GM23338 (cell line): Measurements from ENCODE around the gene SETBP1. TPM values are rescaled to one million over a fixed set of nuclear protein-coding genes. Genes with fewer than 3 reads are reported as not detected.

Experiments used
- ATAC-seq: fragments of 200-7000 bp; cut with Tn5 transposase; 3 replicates; pipeline ENCODE4 v1.9.1; 2020
- DNase-seq: peaks from one replicate; pipeline ENCODE4 v3.0.0-alpha.2; 2015; ENCODE audit warnings: low spot score
- H2AFZ ChIP-seq: fragments of 200-600 bp; sonication (generic); 2 replicates; pipeline ENCODE4 v1.8.0; 2016; ENCODE audit warnings: antibody characterized with exemption, mild to moderate bottlenecking, moderate library complexity
- H3F3A ChIP-seq: fragments of 200-600 bp; sonication (generic); replicated peaks from 2 replicates; pipeline ENCODE4 v1.8.0; 2017; ENCODE audit warnings: antibody characterized with exemption, mixed run types, low read depth
- H3K27ac ChIP-seq: fragments of 200-600 bp; sonication (generic); 2 replicates; pipeline ENCODE4 v1.6.1; 2016; ENCODE audit warnings: low read depth
- H3K27me3 ChIP-seq: fragments of 200-600 bp; sonication (generic); 2 replicates; pipeline ENCODE4 v1.8.0; 2016; ENCODE audit warnings: mild to moderate bottlenecking, mixed run types, moderate library complexity; ENCODE audit not compliant: insufficient read depth
- H3K36me3 ChIP-seq: fragments of 200-600 bp; sonication (generic); 2 replicates; pipeline ENCODE4 v1.8.0; 2016; ENCODE audit warnings: mild to moderate bottlenecking; ENCODE audit not compliant: insufficient read depth
- H3K4me1 ChIP-seq: fragments of 200-600 bp; sonication (generic); 2 replicates; pipeline ENCODE4 v1.8.0; 2016; ENCODE audit warnings: mild to moderate bottlenecking, moderate library complexity; ENCODE audit not compliant: insufficient read depth
- H3K4me2 ChIP-seq: fragments of 200-600 bp; sonication (generic); 2 replicates; pipeline ENCODE4 v1.7.1; 2017; ENCODE audit warnings: mixed run types
- H3K4me3 ChIP-seq: fragments of 200-600 bp; sonication (generic); 2 replicates; pipeline ENCODE4 v1.6.1; 2016; ENCODE audit warnings: mixed run types
- H3K79me2 ChIP-seq: fragments of 200-600 bp; sonication (generic); replicated peaks from 2 replicates; pipeline ENCODE4 v1.8.0; 2017; ENCODE audit warnings: mild to moderate bottlenecking; ENCODE audit not compliant: insufficient read depth
- H3K9me2 ChIP-seq: fragments of 200-600 bp; sonication (generic); 2 replicates; pipeline ENCODE4 v1.8.0; 2017; ENCODE audit not compliant: insufficient read depth
- H4K20me1 ChIP-seq: fragments of 200-600 bp; sonication (generic); replicated peaks from 2 replicates; pipeline ENCODE4 v1.8.0; 2017; ENCODE audit warnings: mild to moderate bottlenecking; ENCODE audit not compliant: insufficient read depth
- H3K27ac Mint-ChIP-seq: 2 replicates; pipeline ENCODE4 v1.8.0; 2020; ENCODE audit warnings: inconsistent platforms, mild to moderate bottlenecking, moderate library complexity, mixed read lengths
- H3K27me3 Mint-ChIP-seq: 3 replicates; pipeline ENCODE4 v1.8.0; 2022; ENCODE audit warnings: low read depth, mild to moderate bottlenecking, moderate library complexity, mixed read lengths, inconsistent platforms; ENCODE audit not compliant: insufficient read depth, poor library complexity
- H3K36me3 Mint-ChIP-seq: 3 replicates; pipeline ENCODE4 v1.8.0; 2021; ENCODE audit warnings: low read depth, mild to moderate bottlenecking, inconsistent platforms, moderate library complexity, mixed read lengths
- H3K4me1 Mint-ChIP-seq: 3 replicates; pipeline ENCODE4 v1.8.0; 2020; ENCODE audit warnings: mild to moderate bottlenecking, inconsistent platforms, mixed read lengths
- H3K4me3 Mint-ChIP-seq: 3 replicates; pipeline ENCODE4 v1.8.0; 2021; ENCODE audit warnings: moderate library complexity, mild to moderate bottlenecking, inconsistent platforms, mixed read lengths
- H3K9me3 Mint-ChIP-seq: 3 replicates; pipeline ENCODE4 v1.8.0; 2020; ENCODE audit warnings: moderate library complexity, mild to moderate bottlenecking, inconsistent platforms, mixed read lengths
- CREB1 ChIP-seq: fragments of 250-450 bp; sonication (Bioruptor Pico); IDR thresholded peaks from 2 replicates; pipeline ENCODE4 v1.5.0; 2020; ENCODE audit warnings: low read depth, mild to moderate bottlenecking, moderate library complexity
- CTCF ChIP-seq, 2 experiments: fragments of 200-600 bp in 1 of 2; sonication (generic) in 1 of 2; conservative IDR thresholded peaks; 2 replicates each; pipeline versions ENCODE4 v1.5.1 to v1.6.1; 2016 to 2017; ENCODE audit warnings: antibody characterized with exemption in 2 of 2, low read depth in 2 of 2, mild to moderate bottlenecking in 2 of 2, moderate library complexity in 1 of 2
- EZH2 ChIP-seq: fragments of 200-600 bp; sonication (generic); IDR thresholded peaks from one replicate; pipeline ENCODE4 v1.8.0; 2017; ENCODE audit warnings: antibody characterized with exemption, mild to moderate bottlenecking, low read depth; ENCODE audit not compliant: unreplicated experiment
- JUNB ChIP-seq: IDR thresholded peaks from one replicate; pipeline ENCODE4 v1.6.1; 2016; ENCODE audit warnings: antibody characterized with exemption; ENCODE audit not compliant: unreplicated experiment
- NANOG ChIP-seq: IDR thresholded peaks from 2 replicates; pipeline ENCODE4 v1.6.1; 2016; ENCODE audit warnings: antibody characterized with exemption, borderline replicate concordance
- POLR2AphosphoS5 ChIP-seq: IDR thresholded peaks from 2 replicates; pipeline ENCODE4 v1.6.1; 2016; ENCODE audit warnings: antibody characterized with exemption, low read depth
- REST ChIP-seq: IDR thresholded peaks from one replicate; pipeline ENCODE4 v1.6.1; 2018; ENCODE audit warnings: antibody characterized with exemption; ENCODE audit not compliant: unreplicated experiment
- STAT1 ChIP-seq: IDR thresholded peaks from one replicate; pipeline ENCODE4 v1.6.1; 2016; ENCODE audit warnings: antibody characterized with exemption; ENCODE audit not compliant: unreplicated experiment
- ZNF114 ChIP-seq: fragments of 250-450 bp; sonication (Bioruptor Pico); IDR thresholded peaks from 2 replicates; pipeline ENCODE4 v1.5.0; 2020; ENCODE audit warnings: mild to moderate bottlenecking, moderate library complexity
- ZNF331 ChIP-seq: fragments of 250-450 bp; sonication (Bioruptor Pico); IDR thresholded peaks from 2 replicates; pipeline ENCODE4 v1.5.0; 2020; ENCODE audit warnings: low read depth, mild to moderate bottlenecking, moderate library complexity
- polyA plus RNA-seq: library from polyadenylated mRNA; unstranded; fragments of >200 nt; fragmentation: Nextera tagmentation; extraction: Ambion mirVana; gene quantifications from 2 replicates; pipeline ENCODE4 v1.2.1, GENCODE V29; 2016
- total RNA-seq: library from RNA; depleted of rRNA; stranded (reverse); fragments of >200 nt; shearing (Covaris generic); gene quantifications from 2 replicates; pipeline ENCODE4 v1.2.3, GENCODE V29; 2014
- TF ChIP-seq, protein P1 (sequence below): fragments of 250-450 bp; sonication (Bioruptor Pico); IDR thresholded peaks from 2 replicates; pipeline ENCODE4 v1.5.0; 2020; ENCODE audit warnings: mild to moderate bottlenecking, moderate library complexity
- TF ChIP-seq, protein P2 (sequence below): IDR thresholded peaks from 2 replicates; pipeline ENCODE4 v1.6.1; 2016; ENCODE audit warnings: antibody characterized with exemption

SETBP1 gene
- total and polyA plus RNA-seq, 2 experiments from 2014 or later = 1.6 to 5.5 TPM

DNA sequence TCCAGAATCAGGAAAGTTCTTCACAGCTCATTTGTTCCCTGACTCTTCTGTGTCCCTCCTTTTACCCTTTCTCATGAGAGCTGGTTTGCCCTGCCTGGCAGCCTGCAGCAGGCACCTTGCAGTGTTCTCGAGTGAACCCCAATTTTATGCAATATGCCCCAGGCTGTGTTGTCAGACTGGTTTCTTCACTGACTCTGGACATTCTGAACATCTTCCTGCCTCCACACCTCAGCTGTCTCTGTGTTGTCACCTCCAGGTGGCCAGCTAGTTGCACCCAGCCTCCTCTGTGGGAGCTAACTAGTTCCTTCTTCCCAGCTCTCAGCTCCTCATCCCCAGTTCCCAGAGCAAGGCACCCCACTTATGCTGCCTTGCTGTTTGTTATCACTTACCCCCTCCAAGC lies 5.5 kb downstream of the SETBP1 start:
- no peaks in the 10 kb centered on the region; the same call in 2 of the 3 replicates for H3K36me3 Mint-ChIP-seq
- H2AFZ ChIP-seq = no peak overlapping the region
- no peak for TF ChIP-seq POLR2AphosphoS5
- no peak for TF ChIP-seq JUNB
- TF ChIP-seq ZNF331 (CRISPR knock-in tag) = no peak
- no peak for TF ChIP-seq CREB1
- no peak for TF ChIP-seq REST
- TF ChIP-seq, protein P1, sequence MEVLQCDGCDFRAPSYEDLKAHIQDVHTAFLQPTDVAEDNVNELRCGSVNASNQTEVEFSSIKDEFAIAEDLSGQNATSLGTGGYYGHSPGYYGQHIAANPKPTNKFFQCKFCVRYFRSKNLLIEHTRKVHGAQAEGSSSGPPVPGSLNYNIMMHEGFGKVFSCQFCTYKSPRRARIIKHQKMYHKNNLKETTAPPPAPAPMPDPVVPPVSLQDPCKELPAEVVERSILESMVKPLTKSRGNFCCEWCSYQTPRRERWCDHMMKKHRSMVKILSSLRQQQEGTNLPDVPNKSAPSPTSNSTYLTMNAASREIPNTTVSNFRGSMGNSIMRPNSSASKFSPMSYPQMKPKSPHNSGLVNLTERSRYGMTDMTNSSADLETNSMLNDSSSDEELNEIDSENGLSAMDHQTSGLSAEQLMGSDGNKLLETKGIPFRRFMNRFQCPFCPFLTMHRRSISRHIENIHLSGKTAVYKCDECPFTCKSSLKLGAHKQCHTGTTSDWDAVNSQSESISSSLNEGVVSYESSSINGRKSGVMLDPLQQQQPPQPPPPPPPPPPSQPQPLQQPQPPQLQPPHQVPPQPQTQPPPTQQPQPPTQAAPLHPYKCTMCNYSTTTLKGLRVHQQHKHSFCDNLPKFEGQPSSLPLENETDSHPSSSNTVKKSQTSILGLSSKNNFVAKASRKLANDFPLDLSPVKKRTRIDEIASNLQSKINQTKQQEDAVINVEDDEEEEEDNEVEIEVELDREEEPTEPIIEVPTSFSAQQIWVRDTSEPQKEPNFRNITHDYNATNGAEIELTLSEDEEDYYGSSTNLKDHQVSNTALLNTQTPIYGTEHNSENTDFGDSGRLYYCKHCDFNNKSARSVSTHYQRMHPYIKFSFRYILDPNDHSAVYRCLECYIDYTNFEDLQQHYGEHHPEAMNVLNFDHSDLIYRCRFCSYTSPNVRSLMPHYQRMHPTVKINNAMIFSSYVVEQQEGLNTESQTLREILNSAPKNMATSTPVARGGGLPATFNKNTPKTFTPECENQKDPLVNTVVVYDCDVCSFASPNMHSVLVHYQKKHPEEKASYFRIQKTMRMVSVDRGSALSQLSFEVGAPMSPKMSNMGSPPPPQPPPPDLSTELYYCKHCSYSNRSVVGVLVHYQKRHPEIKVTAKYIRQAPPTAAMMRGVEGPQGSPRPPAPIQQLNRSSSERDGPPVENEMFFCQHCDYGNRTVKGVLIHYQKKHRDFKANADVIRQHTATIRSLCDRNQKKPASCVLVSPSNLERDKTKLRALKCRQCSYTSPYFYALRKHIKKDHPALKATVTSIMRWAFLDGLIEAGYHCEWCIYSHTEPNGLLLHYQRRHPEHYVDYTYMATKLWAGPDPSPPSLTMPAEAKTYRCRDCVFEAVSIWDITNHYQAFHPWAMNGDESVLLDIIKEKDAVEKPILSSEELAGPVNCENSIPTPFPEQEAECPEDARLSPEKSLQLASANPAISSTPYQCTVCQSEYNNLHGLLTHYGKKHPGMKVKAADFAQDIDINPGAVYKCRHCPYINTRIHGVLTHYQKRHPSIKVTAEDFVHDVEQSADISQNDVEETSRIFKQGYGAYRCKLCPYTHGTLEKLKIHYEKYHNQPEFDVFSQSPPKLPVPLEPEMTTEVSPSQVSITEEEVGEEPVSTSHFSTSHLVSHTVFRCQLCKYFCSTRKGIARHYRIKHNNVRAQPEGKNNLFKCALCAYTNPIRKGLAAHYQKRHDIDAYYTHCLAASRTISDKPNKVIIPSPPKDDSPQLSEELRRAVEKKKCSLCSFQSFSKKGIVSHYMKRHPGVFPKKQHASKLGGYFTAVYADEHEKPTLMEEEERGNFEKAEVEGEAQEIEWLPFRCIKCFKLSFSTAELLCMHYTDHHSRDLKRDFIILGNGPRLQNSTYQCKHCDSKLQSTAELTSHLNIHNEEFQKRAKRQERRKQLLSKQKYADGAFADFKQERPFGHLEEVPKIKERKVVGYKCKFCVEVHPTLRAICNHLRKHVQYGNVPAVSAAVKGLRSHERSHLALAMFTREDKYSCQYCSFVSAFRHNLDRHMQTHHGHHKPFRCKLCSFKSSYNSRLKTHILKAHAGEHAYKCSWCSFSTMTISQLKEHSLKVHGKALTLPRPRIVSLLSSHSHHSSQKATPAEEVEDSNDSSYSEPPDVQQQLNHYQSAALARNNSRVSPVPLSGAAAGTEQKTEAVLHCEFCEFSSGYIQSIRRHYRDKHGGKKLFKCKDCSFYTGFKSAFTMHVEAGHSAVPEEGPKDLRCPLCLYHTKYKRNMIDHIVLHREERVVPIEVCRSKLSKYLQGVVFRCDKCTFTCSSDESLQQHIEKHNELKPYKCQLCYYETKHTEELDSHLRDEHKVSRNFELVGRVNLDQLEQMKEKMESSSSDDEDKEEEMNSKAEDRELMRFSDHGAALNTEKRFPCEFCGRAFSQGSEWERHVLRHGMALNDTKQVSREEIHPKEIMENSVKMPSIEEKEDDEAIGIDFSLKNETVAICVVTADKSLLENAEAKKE (CRISPR knock-in tag) = no peak
- no peak for TF ChIP-seq EZH2
- TF ChIP-seq CTCF (conservative IDR thresholded peaks at IDR 0.05; ENCODE audit: low read depth in 2 of 2) = no peak
- TF ChIP-seq NANOG = no peak
- TF ChIP-seq STAT1 = no peak
- TF ChIP-seq, protein P2, sequence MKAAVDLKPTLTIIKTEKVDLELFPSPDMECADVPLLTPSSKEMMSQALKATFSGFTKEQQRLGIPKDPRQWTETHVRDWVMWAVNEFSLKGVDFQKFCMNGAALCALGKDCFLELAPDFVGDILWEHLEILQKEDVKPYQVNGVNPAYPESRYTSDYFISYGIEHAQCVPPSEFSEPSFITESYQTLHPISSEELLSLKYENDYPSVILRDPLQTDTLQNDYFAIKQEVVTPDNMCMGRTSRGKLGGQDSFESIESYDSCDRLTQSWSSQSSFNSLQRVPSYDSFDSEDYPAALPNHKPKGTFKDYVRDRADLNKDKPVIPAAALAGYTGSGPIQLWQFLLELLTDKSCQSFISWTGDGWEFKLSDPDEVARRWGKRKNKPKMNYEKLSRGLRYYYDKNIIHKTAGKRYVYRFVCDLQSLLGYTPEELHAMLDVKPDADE = no peak
- no peak for TF ChIP-seq ZNF114 (CRISPR knock-in tag)
- no peak overlapping the region for H3K4me2 ChIP-seq
- no peak for DNase-seq
- H3K4me3 Mint-ChIP-seq = no peak overlapping the region
- H3K36me3 ChIP-seq = no peaks in the 10 kb centered on the region
- H3K27ac Mint-ChIP-seq = no peak overlapping the region; the same call in 1 of the 2 replicates
- ATAC-seq = no peak
- H3K4me3 ChIP-seq = no peak overlapping the region
- peaks cover 35% of the 10 kb centered on the region for H3K79me2 ChIP-seq
- H3K27ac ChIP-seq = no peak overlapping the region
- no peaks in the 10 kb centered on the region for H3K9me3 Mint-ChIP-seq
- H4K20me1 ChIP-seq = no peaks in the 10 kb centered on the region
- peaks cover 3% of the 10 kb centered on the region; the same call in 1 of the 3 replicates for H3K4me1 Mint-ChIP-seq
- peaks cover 21% of the 10 kb centered on the region for H3K4me1 ChIP-seq
- no peaks in the 10 kb centered on the region; the same call in 1 of the 2 replicates for H3K9me2 ChIP-seq
- peaks cover 9% of the 10 kb centered on the region for H3K27me3 ChIP-seq
- 0 out of 2 replicates have a peak, but pooled peaks cover 6% of the 10 kb centered on the region for H3F3A ChIP-seq
- peaks cover 5% of the 10 kb centered on the region for H3K27me3 Mint-ChIP-seq
